ENCODE data around the gene HES1.

GRCh38 chr3:194093842-194094241, 42.1 kb upstream of the HES1 start:
- TF ChIP-seq KLF16 (IDR thresholded peaks at IDR 0.05) (no peak), LARP7 (IDR thresholded peaks at IDR 0.05) (no peak), POLR2AphosphoS5 (IDR thresholded peaks at IDR 0.05; ENCODE audit: control insufficient read depth, insufficient read depth, low read depth, low read length) (no peak), CTCF (IDR thresholded peaks at IDR 0.05 in 2 of 3, conservative IDR thresholded peaks at IDR 0.05 in 1 of 3; ENCODE audit: insufficient read depth in 2 of 3, low read depth in 1 of 3, low read length in 3 of 3) (no peak), ZBTB43 (CRISPR knock-in tag; IDR thresholded peaks at IDR 0.05) (no peak), PTRF (tag; IDR thresholded peaks at IDR 0.05) (no peak)
- TF ChIP-seq, protein P1, sequence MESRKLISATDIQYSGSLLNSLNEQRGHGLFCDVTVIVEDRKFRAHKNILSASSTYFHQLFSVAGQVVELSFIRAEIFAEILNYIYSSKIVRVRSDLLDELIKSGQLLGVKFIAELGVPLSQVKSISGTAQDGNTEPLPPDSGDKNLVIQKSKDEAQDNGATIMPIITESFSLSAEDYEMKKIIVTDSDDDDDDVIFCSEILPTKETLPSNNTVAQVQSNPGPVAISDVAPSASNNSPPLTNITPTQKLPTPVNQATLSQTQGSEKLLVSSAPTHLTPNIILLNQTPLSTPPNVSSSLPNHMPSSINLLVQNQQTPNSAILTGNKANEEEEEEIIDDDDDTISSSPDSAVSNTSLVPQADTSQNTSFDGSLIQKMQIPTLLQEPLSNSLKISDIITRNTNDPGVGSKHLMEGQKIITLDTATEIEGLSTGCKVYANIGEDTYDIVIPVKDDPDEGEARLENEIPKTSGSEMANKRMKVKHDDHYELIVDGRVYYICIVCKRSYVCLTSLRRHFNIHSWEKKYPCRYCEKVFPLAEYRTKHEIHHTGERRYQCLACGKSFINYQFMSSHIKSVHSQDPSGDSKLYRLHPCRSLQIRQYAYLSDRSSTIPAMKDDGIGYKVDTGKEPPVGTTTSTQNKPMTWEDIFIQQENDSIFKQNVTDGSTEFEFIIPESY (CRISPR knock-in tag; IDR thresholded peaks at IDR 0.05): no peak
- TF ChIP-seq, protein P2, sequence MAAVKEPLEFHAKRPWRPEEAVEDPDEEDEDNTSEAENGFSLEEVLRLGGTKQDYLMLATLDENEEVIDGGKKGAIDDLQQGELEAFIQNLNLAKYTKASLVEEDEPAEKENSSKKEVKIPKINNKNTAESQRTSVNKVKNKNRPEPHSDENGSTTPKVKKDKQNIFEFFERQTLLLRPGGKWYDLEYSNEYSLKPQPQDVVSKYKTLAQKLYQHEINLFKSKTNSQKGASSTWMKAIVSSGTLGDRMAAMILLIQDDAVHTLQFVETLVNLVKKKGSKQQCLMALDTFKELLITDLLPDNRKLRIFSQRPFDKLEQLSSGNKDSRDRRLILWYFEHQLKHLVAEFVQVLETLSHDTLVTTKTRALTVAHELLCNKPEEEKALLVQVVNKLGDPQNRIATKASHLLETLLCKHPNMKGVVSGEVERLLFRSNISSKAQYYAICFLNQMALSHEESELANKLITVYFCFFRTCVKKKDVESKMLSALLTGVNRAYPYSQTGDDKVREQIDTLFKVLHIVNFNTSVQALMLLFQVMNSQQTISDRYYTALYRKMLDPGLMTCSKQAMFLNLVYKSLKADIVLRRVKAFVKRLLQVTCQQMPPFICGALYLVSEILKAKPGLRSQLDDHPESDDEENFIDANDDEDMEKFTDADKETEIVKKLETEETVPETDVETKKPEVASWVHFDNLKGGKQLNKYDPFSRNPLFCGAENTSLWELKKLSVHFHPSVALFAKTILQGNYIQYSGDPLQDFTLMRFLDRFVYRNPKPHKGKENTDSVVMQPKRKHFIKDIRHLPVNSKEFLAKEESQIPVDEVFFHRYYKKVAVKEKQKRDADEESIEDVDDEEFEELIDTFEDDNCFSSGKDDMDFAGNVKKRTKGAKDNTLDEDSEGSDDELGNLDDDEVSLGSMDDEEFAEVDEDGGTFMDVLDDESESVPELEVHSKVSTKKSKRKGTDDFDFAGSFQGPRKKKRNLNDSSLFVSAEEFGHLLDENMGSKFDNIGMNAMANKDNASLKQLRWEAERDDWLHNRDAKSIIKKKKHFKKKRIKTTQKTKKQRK (IDR thresholded peaks at IDR 0.05; ENCODE audit: borderline replicate concordance, low read depth, low read length): no peak
